Astrocyte (in vitro differentiated cells and primary cell): Measurements from ENCODE around the gene MATCAP1. TPM values are rescaled to one million over a fixed set of nuclear protein-coding genes. Genes with fewer than 3 reads are reported as not detected.

Experiments used
- DNase-seq: peaks from one replicate; pipeline ENCODE4 v3.0.0-alpha.2; 2010; ENCODE audit warnings: low read depth
- FAIRE-seq: peaks from 2 replicates; lab custom pipeline; 2011; peaks lifted over from hg19 to GRCh38; lab: Jason Lieb, UNC
- H2AFZ ChIP-seq: 2 replicates; pipeline ENCODE4 v1.6.0; 2012; ENCODE audit warnings: low read depth, low read length, inconsistent platforms
- H3K27ac ChIP-seq: 2 replicates; pipeline ENCODE4 v1.5.1; 2011; ENCODE audit warnings: low read depth, low read length, inconsistent platforms
- H3K27me3 ChIP-seq: 2 replicates; pipeline ENCODE4 v1.6.0; 2011; ENCODE audit warnings: low read length, inconsistent platforms; ENCODE audit not compliant: insufficient read depth
- H3K36me3 ChIP-seq: 2 replicates; pipeline ENCODE4 v1.5.1; 2011; ENCODE audit warnings: low read length, inconsistent platforms; ENCODE audit not compliant: insufficient read depth
- H3K4me1 ChIP-seq: 2 replicates; pipeline ENCODE4 v1.5.1; 2011; ENCODE audit warnings: low read length, inconsistent platforms; ENCODE audit not compliant: insufficient read depth
- H3K4me2 ChIP-seq: 2 replicates; pipeline ENCODE4 v1.6.0; 2012; ENCODE audit warnings: low read length, inconsistent platforms
- H3K4me3 ChIP-seq: 2 replicates; pipeline ENCODE4 v1.5.1; 2011; ENCODE audit warnings: low read depth, mild to moderate bottlenecking, low read length, inconsistent platforms; ENCODE audit not compliant: insufficient read depth
- H3K79me2 ChIP-seq: 2 replicates; pipeline ENCODE4 v1.6.0; 2012; ENCODE audit warnings: mild to moderate bottlenecking, low read length, inconsistent platforms; ENCODE audit not compliant: insufficient read depth
- H3K9ac ChIP-seq: 2 replicates; pipeline ENCODE4 v1.6.0; 2012; ENCODE audit warnings: mild to moderate bottlenecking, low read length, inconsistent platforms
- H3K9me3 ChIP-seq: 2 replicates; pipeline ENCODE4 v1.5.1; 2012; ENCODE audit warnings: low read depth, mild to moderate bottlenecking, low read length, inconsistent platforms; ENCODE audit not compliant: insufficient read depth
- H4K20me1 ChIP-seq: 2 replicates; pipeline ENCODE4 v1.6.0; 2012; ENCODE audit warnings: low read length, inconsistent platforms; ENCODE audit not compliant: insufficient read depth
- H3K27ac Mint-ChIP-seq: one replicate; pipeline ENCODE4 v1.8.0; 2021; ENCODE audit warnings: mild to moderate bottlenecking, mixed read lengths; ENCODE audit not compliant: unreplicated experiment
- H3K27me3 Mint-ChIP-seq: one replicate; pipeline ENCODE4 v1.8.0; 2021; ENCODE audit warnings: low read depth, mixed read lengths; ENCODE audit not compliant: unreplicated experiment
- H3K36me3 Mint-ChIP-seq: one replicate; pipeline ENCODE4 v1.8.0; 2021; ENCODE audit warnings: low read depth, mixed read lengths; ENCODE audit not compliant: unreplicated experiment
- H3K4me1 Mint-ChIP-seq: one replicate; pipeline ENCODE4 v1.8.0; 2021; ENCODE audit warnings: low read depth, mixed read lengths; ENCODE audit not compliant: unreplicated experiment
- H3K4me3 Mint-ChIP-seq: one replicate; pipeline ENCODE4 v1.8.0; 2021; ENCODE audit warnings: mild to moderate bottlenecking, moderate library complexity, mixed read lengths; ENCODE audit not compliant: unreplicated experiment
- H3K9me3 Mint-ChIP-seq: one replicate; pipeline ENCODE4 v1.8.0; 2021; ENCODE audit warnings: mild to moderate bottlenecking, mixed read lengths; ENCODE audit not compliant: unreplicated experiment
- CTCF ChIP-seq: IDR thresholded peaks from 2 replicates; pipeline ENCODE4 v1.5.1; 2011; ENCODE audit warnings: low read depth, mild to moderate bottlenecking, inconsistent platforms, low read length, moderate library complexity; ENCODE audit not compliant: insufficient read depth
- EZH2 ChIP-seq: IDR thresholded peaks from 2 replicates; pipeline ENCODE4 v1.6.1; 2012; ENCODE audit warnings: mild to moderate bottlenecking, low read length, inconsistent platforms; ENCODE audit not compliant: insufficient read depth
- total RNA-seq: library from RNA; stranded (reverse); gene quantifications from 2 replicates; pipeline ENCODE4 v1.2.1, GENCODE V29; 2021

Gene MATCAP1
- total RNA-seq, 1 donor from 2014 or later: 26.1 TPM

- H3K27me3 ChIP-seq: no peaks in the 10 kb centered on the region
- Mint-ChIP-seq H3K4me1 (peaks cover 1% of the 10 kb centered on the region), H3K27me3 (peaks cover 6% of the 10 kb centered on the region), H3K4me3 (no peak overlapping the region), H3K36me3 (peaks cover 3% of the 10 kb centered on the region), H3K9me3 (no peaks in the 10 kb centered on the region), H3K27ac (peak overlapping the region; percentile 53)
- H3K4me2 ChIP-seq: no peak overlapping the region
- no peaks in the 10 kb centered on the region for H4K20me1 ChIP-seq
- H3K79me2 ChIP-seq: no peaks in the 10 kb centered on the region
- no peak for FAIRE-seq
- no peak overlapping the region for H2AFZ ChIP-seq
- no peak for DNase-seq
- no peaks in the 10 kb centered on the region for H3K36me3 ChIP-seq
- H3K27ac ChIP-seq: no peak overlapping the region
- H3K9me3 ChIP-seq: no peaks in the 10 kb centered on the region
- peaks cover 12% of the 10 kb centered on the region for H3K4me1 ChIP-seq
- no peak overlapping the region for H3K9ac ChIP-seq
- TF ChIP-seq CTCF (no peak), EZH2 (no peak)
- H3K4me3 ChIP-seq: no peak overlapping the region
These were observed 23.1 kb upstream of the MATCAP1 start for GRCh38 chr16:67206838-67207248.

GRCh38 chr16:67206129-67206837 lies 22.5 kb upstream of the MATCAP1 start:
- Histone ChIP-seq H3K4me1 (peaks cover 12% of the 10 kb centered on the region), H3K79me2 (no peaks in the 10 kb centered on the region), H3K27ac (no peak overlapping the region), H3K27me3 (no peaks in the 10 kb centered on the region), H3K9ac (no peak overlapping the region), H4K20me1 (no peaks in the 10 kb centered on the region), H3K4me3 (no peak overlapping the region), H3K9me3 (no peaks in the 10 kb centered on the region), H3K36me3 (no peaks in the 10 kb centered on the region), H3K4me2 (no peak overlapping the region), H2AFZ (no peak overlapping the region)
- FAIRE-seq: no peak
- DNase-seq: no peak
- Mint-ChIP-seq H3K27ac (peak overlapping the region; percentile 53), H3K36me3 (peaks cover 3% of the 10 kb centered on the region), H3K4me1 (no peaks in the 10 kb centered on the region), H3K9me3 (no peaks in the 10 kb centered on the region), H3K4me3 (no peak overlapping the region), H3K27me3 (peaks cover 6% of the 10 kb centered on the region)
- TF ChIP-seq EZH2 (no peak), CTCF (no peak)

- TF ChIP-seq CTCF (no peak), EZH2 (no peak)
- no peak for FAIRE-seq
- no peak overlapping the region for H3K4me2 ChIP-seq
- H3K27me3 Mint-ChIP-seq: no peaks in the 10 kb centered on the region
- H3K4me1 ChIP-seq: peaks cover 12% of the 10 kb centered on the region
- DNase-seq: no peak
- H3K4me3 Mint-ChIP-seq: no peak overlapping the region
- H3K27me3 ChIP-seq: no peaks in the 10 kb centered on the region
- no peaks in the 10 kb centered on the region for H3K79me2 ChIP-seq
- peaks cover 3% of the 10 kb centered on the region for H3K36me3 Mint-ChIP-seq
- no peaks in the 10 kb centered on the region for H3K36me3 ChIP-seq
- no peak overlapping the region for H3K27ac Mint-ChIP-seq
- H3K9me3 ChIP-seq: no peaks in the 10 kb centered on the region
- H4K20me1 ChIP-seq: peaks cover 6% of the 10 kb centered on the region
- no peak overlapping the region for H3K4me3 ChIP-seq
- H2AFZ ChIP-seq: no peak overlapping the region
- no peaks in the 10 kb centered on the region for H3K9me3 Mint-ChIP-seq
- no peak overlapping the region for H3K27ac ChIP-seq
- H3K4me1 Mint-ChIP-seq: no peaks in the 10 kb centered on the region
- H3K9ac ChIP-seq: no peak overlapping the region
These were observed 20.3 kb upstream of the MATCAP1 start for GRCh38 chr16:67204076-67204475.
